OCI-LY1 (cell line): ENCODE measurements around the gene OVOL2.

Experiments
- CTCF ChIP-seq: fragments of 200-600 bp; sonication (generic), shearing (Covaris generic); IDR thresholded peaks from 2 replicates; pipeline ENCODE4 v1.5.1; 2017; ENCODE audit warnings: mild to moderate bottlenecking, antibody characterized with exemption, low read length, moderate library complexity, mixed read lengths
- EZH2 ChIP-seq: fragments of 200-600 bp; sonication (generic), shearing (Covaris generic); IDR thresholded peaks from 2 replicates; pipeline ENCODE4 v1.8.0; 2017; ENCODE audit warnings: borderline replicate concordance, mixed run types, mild to moderate bottlenecking, antibody characterized with exemption, low read length, moderate library complexity, mixed read lengths

GRCh38 chr20:18077157-18077556, 19.4 kb upstream of the OVOL2 start:
- TF ChIP-seq CTCF = no peak
- TF ChIP-seq EZH2 = no peak
